HepG2 (cell line): Measurements from ENCODE around the gene NECAB2.

Experiments used
- CEBPG ChIP-seq: IDR thresholded peaks from 2 replicates; pipeline ENCODE4 v1.6.1; 2016
- CREM ChIP-seq, 2 experiments: sonication (generic) in 1 of 2; formaldehyde crosslinking in 1 of 2; IDR thresholded peaks; 2 replicates each; pipeline versions ENCODE4 v1.4.0 to v1.6.1; 2016 to 2020; ENCODE audit warnings: antibody characterized with exemption in 1 of 2, mild to moderate bottlenecking in 1 of 2, missing genetic modification reagents in 1 of 2
- EP300 ChIP-seq, 3 experiments: sonication (generic) in 1 of 3; formaldehyde crosslinking in 1 of 3; IDR thresholded peaks; 2 replicates each; pipeline versions ENCODE4 v1.5.1 to v1.6.1; 2011 to 2020; ENCODE audit warnings: low read depth in 2 of 3, low read length in 2 of 3, borderline replicate concordance in 1 of 3, improper control_type of control experiment in 1 of 3, mild to moderate bottlenecking in 1 of 3, missing genetic modification reagents in 1 of 3, moderate library complexity in 1 of 3
- MAX ChIP-seq: IDR thresholded peaks from 2 replicates; pipeline ENCODE4 v1.6.1; 2012; ENCODE audit warnings: inconsistent platforms
- RAD21 ChIP-seq: fragments of 450-650 bp; formaldehyde crosslinking; IDR thresholded peaks from 2 replicates; pipeline ENCODE4 v1.5.0; 2020; ENCODE audit warnings: mild to moderate bottlenecking
- RELA ChIP-seq: sonication (generic); formaldehyde crosslinking; IDR thresholded peaks from 2 replicates; pipeline ENCODE4 v1.4.0; 2020; ENCODE audit warnings: missing genetic modification reagents
- TFAP4 ChIP-seq: sonication (generic); IDR thresholded peaks from 2 replicates; pipeline ENCODE4 v1.6.1; 2016; ENCODE audit warnings: low read depth, borderline replicate concordance
- ZNF224 ChIP-seq: sonication (generic); formaldehyde crosslinking; IDR thresholded peaks from 2 replicates; pipeline ENCODE4 v1.5.0; 2020; ENCODE audit warnings: mild to moderate bottlenecking, missing genetic modification reagents
- ZNF530 ChIP-seq: sonication (generic); formaldehyde crosslinking; IDR thresholded peaks from 2 replicates; pipeline ENCODE4 v1.5.0; 2020; ENCODE audit warnings: low read depth, mild to moderate bottlenecking, missing genetic modification reagents

DNA sequence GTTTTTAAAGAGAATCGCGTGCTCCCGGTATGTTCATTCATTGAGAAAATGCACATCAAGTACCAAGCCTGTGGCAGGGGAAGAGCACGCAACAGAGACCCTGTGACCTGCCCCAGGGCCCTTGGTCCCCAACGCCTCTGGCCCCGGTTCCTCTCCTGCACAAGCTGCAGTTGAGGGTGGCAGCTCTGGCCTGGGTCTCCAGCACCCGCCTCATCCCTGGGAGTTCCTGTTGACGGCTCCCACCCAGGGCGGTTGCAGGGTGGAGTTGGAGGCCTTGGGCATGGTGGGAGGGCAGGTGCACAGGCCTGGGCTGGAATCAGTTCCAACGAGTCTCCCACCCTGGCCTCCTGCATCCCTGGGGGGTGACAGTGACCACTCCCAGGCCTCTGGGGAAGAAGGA, 5.0 kb downstream of the NECAB2 start:
- TF ChIP-seq CREM (IDR thresholded peaks at IDR 0.05): no peak
- no peak for TF ChIP-seq CREM (CRISPR knock-in tag; IDR thresholded peaks at IDR 0.05)
- no peak for TF ChIP-seq RAD21
- no peak for TF ChIP-seq TFAP4
- no peak for TF ChIP-seq ZNF224
- no peak for TF ChIP-seq RELA (CRISPR knock-in tag)
- TF ChIP-seq CEBPG: no peak
- TF ChIP-seq ZNF530 (CRISPR knock-in tag): no peak
- no peak for TF ChIP-seq EP300 (IDR thresholded peaks at IDR 0.05; ENCODE audit: low read depth in 2 of 2, low read length in 2 of 2)
- no peak for TF ChIP-seq EP300 (CRISPR knock-in tag; IDR thresholded peaks at IDR 0.05; ENCODE audit: borderline replicate concordance)
- TF ChIP-seq MAX: no peak
